Activated gamma-delta T cell treated with Interleukin-2 at 50 U/mL for 16 hours (primary cell): ENCODE data around the gene PTPRO.

Experiments
- DNase-seq: peaks from one replicate; pipeline ENCODE4 v3.0.0-alpha.2; 2020

The PTPRO gene

GRCh38 chr12:15322164-15323061 lies at the start of gene PTPRO:
TSS of gene PTPRO (plus strand) at chr12:15322508.
- DNase-seq, result no peak

- no peak for DNase-seq
Measured at GRCh38 chr12:15273896-15274295, 48.4 kb upstream of the PTPRO start.

- no peak for DNase-seq
Measured at GRCh38 chr12:15274561-15274967, 47.7 kb upstream of the PTPRO start.

- DNase-seq, result no peak
Measured at GRCh38 chr12:15276088-15276698, 46.1 kb upstream of the PTPRO start.

GRCh38 chr12:15278816-15279658 lies 43.3 kb upstream of the PTPRO start:
- no peak for DNase-seq

GRCh38 chr12:15280930-15281329 lies 41.4 kb upstream of the PTPRO start:
- DNase-seq, result no peak

GRCh38 chr12:15289192-15289591 lies 33.1 kb upstream of the PTPRO start:
- no peak for DNase-seq

- DNase-seq, result no peak
Measured at GRCh38 chr12:15293731-15294130, 28.6 kb upstream of the PTPRO start.

GRCh38 chr12:15299947-15300346 lies 22.4 kb upstream of the PTPRO start:
- no peak for DNase-seq

GRCh38 chr12:15304296-15304695 lies 18.0 kb upstream of the PTPRO start:
- DNase-seq, result no peak

- no peak for DNase-seq
Measured at GRCh38 chr12:15306605-15307004, 15.7 kb upstream of the PTPRO start.

- no peak for DNase-seq
Measured at GRCh38 chr12:15307079-15307478, 15.2 kb upstream of the PTPRO start.

GRCh38 chr12:15318841-15319240 lies 3.5 kb upstream of the PTPRO start:
- no peak for DNase-seq

- no peak for DNase-seq
Measured at GRCh38 chr12:15320881-15321280, 1.4 kb upstream of the PTPRO start.

- DNase-seq, result no peak
Measured at GRCh38 chr12:15323480-15323879, 1.2 kb downstream of the PTPRO start.

GRCh38 chr12:15329891-15330290 lies 7.6 kb downstream of the PTPRO start:
- no peak for DNase-seq

GRCh38 chr12:15334225-15334624 lies 11.9 kb downstream of the PTPRO start:
- DNase-seq, result no peak

- DNase-seq, result no peak
Measured at GRCh38 chr12:15335959-15336358, 13.7 kb downstream of the PTPRO start.

- DNase-seq, result no peak
Measured at GRCh38 chr12:15336768-15337553, 14.7 kb downstream of the PTPRO start.

GRCh38 chr12:15341371-15341770 lies 19.1 kb downstream of the PTPRO start:
- DNase-seq, result no peak

GRCh38 chr12:15344561-15344960 lies 22.3 kb downstream of the PTPRO start:
- DNase-seq, result no peak

GRCh38 chr12:15346488-15346887 lies 24.2 kb downstream of the PTPRO start:
- no peak for DNase-seq

GRCh38 chr12:15350643-15351042 lies 28.3 kb downstream of the PTPRO start:
- no peak for DNase-seq
